GM12878 (cell line): ENCODE results near the gene TAF6. TPM values are rescaled to one million over a fixed set of nuclear protein-coding genes. Genes with fewer than 3 reads are reported as not detected.

Experiments
- ATAC-seq: fragments of 200-7000 bp; cut with Tn5 transposase; 3 replicates; pipeline ENCODE4 v1.9.1; 2020; ENCODE audit warnings: mild to moderate bottlenecking, moderate library complexity
- BruUV-seq: library from RNA; stranded (reverse); fragments of 400-500 nt; replicated peaks from 2 replicates; lab custom pipeline; 2021; lab: Mats Ljungman, UMichigan
- CTCF ChIA-PET: fragments of 300-600 bp; sonication (Branson Sonifier 250); formaldehyde crosslinking; extraction: SDS; loops from one replicate; lab custom pipeline; 2021; ENCODE audit warnings: inconsistent platforms; lab: Yijun Ruan, JAX
- POLR2A ChIA-PET: fragments of 350-600 bp; formaldehyde crosslinking; extraction: SDS; loops from one replicate; lab custom pipeline; 2021; ENCODE audit warnings: inconsistent platforms; lab: Charles Lee
- RAD21 ChIA-PET: fragments of 300-600 bp; sonication (Branson Sonifier 250); formaldehyde crosslinking; loops from one replicate; lab custom pipeline; 2023; ENCODE audit warnings: antibody characterized with exemption; ENCODE audit not compliant: unreplicated experiment; lab: Charles Lee
- SMC1A ChIA-PET: fragments of 300-600 bp; sonication (Branson Sonifier 250); formaldehyde crosslinking; loops from one replicate; lab custom pipeline; 2023; ENCODE audit not compliant: unreplicated experiment, uncharacterized antibody; lab: Charles Lee
- DNase-seq: peaks from one replicate; pipeline ENCODE4 v3.0.0-alpha.2; 2011; ENCODE audit warnings: low read depth, low spot score
- FAIRE-seq: peaks from 3 replicates; lab custom pipeline; 2011; peaks lifted over from hg19 to GRCh38; lab: Jason Lieb, UNC
- H2AFZ ChIP-seq: 2 replicates; pipeline ENCODE4 v1.6.0; 2011; ENCODE audit warnings: low read depth, low read length, control low read depth; ENCODE audit not compliant: control insufficient read depth
- H3K27ac ChIP-seq: 2 replicates; pipeline ENCODE4 v1.5.1; 2011; ENCODE audit warnings: control low read depth; ENCODE audit not compliant: control insufficient read depth, insufficient read depth
- H3K27me3 ChIP-seq, 2 experiments: replicated peaks in 1 of 2; 2 replicates each; pipeline versions ENCODE4 v1.6.0 to v1.6.1; 2011; ENCODE audit warnings: low read length in 1 of 2; ENCODE audit not compliant: control insufficient read depth in 2 of 2, insufficient read depth in 2 of 2
- H3K36me3 ChIP-seq, 2 experiments: 2 replicates each; pipeline ENCODE4 v1.5.1; 2011; ENCODE audit warnings: low read length in 1 of 2; ENCODE audit not compliant: control insufficient read depth in 2 of 2, insufficient read depth in 2 of 2
- H3K4me1 ChIP-seq: 2 replicates; pipeline ENCODE4 v1.6.1; 2011; ENCODE audit warnings: mild to moderate bottlenecking, low read length, moderate library complexity, mixed read lengths; ENCODE audit not compliant: control insufficient read depth, insufficient read depth
- H3K4me2 ChIP-seq: 2 replicates; pipeline ENCODE4 v1.6.0; 2011; ENCODE audit warnings: control low read depth; ENCODE audit not compliant: control insufficient read depth, insufficient read depth
- H3K4me3 ChIP-seq: fragments of 200-600 bp; sonication (generic); 2 replicates; pipeline ENCODE4 v1.5.1; 2016
- H3K79me2 ChIP-seq: 2 replicates; pipeline ENCODE4 v1.6.0; 2011; ENCODE audit warnings: low read length; ENCODE audit not compliant: control insufficient read depth, insufficient read depth
- H3K9ac ChIP-seq: 2 replicates; pipeline ENCODE4 v1.8.0; 2011; ENCODE audit warnings: low read length, control low read depth, mixed read lengths; ENCODE audit not compliant: control insufficient read depth, insufficient read depth
- H3K9me3 ChIP-seq: replicated peaks from 3 replicates; pipeline ENCODE4 v1.5.1; 2011; ENCODE audit warnings: mild to moderate bottlenecking, low read length; ENCODE audit not compliant: control insufficient read depth, insufficient read depth
- H4K20me1 ChIP-seq: 2 replicates; pipeline ENCODE4 v1.6.0; 2011; ENCODE audit not compliant: control insufficient read depth, insufficient read depth
- BCL11A ChIP-seq: IDR thresholded peaks from 2 replicates; pipeline ENCODE4 v1.6.1; 2011; ENCODE audit warnings: low read depth, low read length
- E2F4 ChIP-seq: IDR thresholded peaks from 2 replicates; pipeline ENCODE4 v1.6.1; 2012; ENCODE audit warnings: low read depth, low read length, improper control_type of control experiment
- FOS ChIP-seq: IDR thresholded peaks from 3 replicates; pipeline ENCODE4 v1.6.1; 2011; ENCODE audit warnings: borderline replicate concordance; ENCODE audit not compliant: insufficient read length; ENCODE audit errors: extremely low read depth
- HDAC6 ChIP-seq: fragments of 200-600 bp; sonication (generic); IDR thresholded peaks from one replicate; pipeline ENCODE4 v1.8.0; 2017; ENCODE audit warnings: antibody characterized with exemption; ENCODE audit not compliant: unreplicated experiment
- ZBTB4 ChIP-seq: fragments of 450-650 bp; formaldehyde crosslinking; IDR thresholded peaks from 2 replicates; pipeline ENCODE4 v1.4.0; 2022; ENCODE audit warnings: mild to moderate bottlenecking, moderate library complexity
- ZNF687 ChIP-seq: fragments of 450-650 bp; IDR thresholded peaks from 2 replicates; pipeline ENCODE4 v1.6.1; 2017; ENCODE audit warnings: mild to moderate bottlenecking, moderate library complexity
- WGBS: methylation state at CpG from one replicate; pipeline ENCODE4 v1.1.6; 2016; ENCODE audit warnings: low lambda C conversion rate; ENCODE audit not compliant: insufficient replicate concordance, insufficient coverage; ENCODE audit errors: missing lambda C conversion rate; 5-methylcytosine and 5-hydroxymethylcytosine counted together
- in situ Hi-C: fragments of 300-500 bp; cut with MboI; formaldehyde crosslinking; loops from 9 replicates; pipeline ENCODE4 v1.14.3; 2018; ENCODE audit warnings: mixed read lengths
- intact Hi-C: fragments of 100-400 bp; cut with micrococcal nuclease; formaldehyde crosslinking; loops from one replicate; pipeline ENCODE4 v1.14.2; 2022; ENCODE audit not compliant: unreplicated experiment
- polyA plus RNA-seq, 11 experiments: library from polyadenylated mRNA; depleted of rRNA in 4 of 11; unstranded in 6 of 11; stranded (reverse) in 5 of 11; fragments of >200 nt; fragmentation: Nextera tagmentation in 4 of 11; fragmentation: Illumina TruSeq in 1 of 11; extraction: Ambion mirVana in 4 of 11; extraction: Trizol in 1 of 11; gene quantifications; 1 replicate in 1 of 11; 2 replicates in 10 of 11; pipeline versions ENCODE4 v1.2.1 to v1.2.3, GENCODE V29; 2011 to 2016; ENCODE audit warnings: inconsistent platforms in 2 of 11, missing spikeins in 2 of 11, low read depth in 1 of 11
- total RNA-seq, 4 experiments: library from RNA; depleted of rRNA in 3 of 4; stranded (reverse); fragments of >200 nt in 3 of 4; fragmentation: Illumina TruSeq in 1 of 4; extraction: Trizol in 1 of 4; gene quantifications; 2 replicates each; pipeline versions ENCODE4 v1.2.1 to v1.2.3, GENCODE V29; 2013 to 2021

The TAF6 gene
- total and polyA plus RNA-seq, 10 of the 15 experiments (the other 5 are each of a cell fraction or from before 2014, with no cell fraction given): 0.27 to 42.6 (median 17.0) TPM

GRCh38 chr7:100087055-100087750 is 32.0 kb downstream of the TAF6 start:
- Histone ChIP-seq H2AFZ (no peak overlapping the region), H3K27ac (no peak overlapping the region), H3K9ac (no peak overlapping the region), H3K4me2 (no peak overlapping the region), H3K9me3 (no peaks in the 10 kb centered on the region), H3K79me2 (peaks cover 10% of the 10 kb centered on the region), H3K4me1 (peaks cover 11% of the 10 kb centered on the region), H3K4me3 (no peak overlapping the region), H3K36me3 (peaks cover under 1 to 17% of the 10 kb centered on the region in 2 experiments), H4K20me1 (no peaks in the 10 kb centered on the region), H3K27me3 (no peaks in the 10 kb centered on the region)
- ChIA-PET CTCF (interaction anchor here (0.6 to 1.3 kb wide), 3 partner anchors 39 to 343 kb away, joined by 3 read pairs; partner anchors contain the start of gene MEPCE), SMC1A (no interaction called here), RAD21 (interaction anchor here (1.0 kb wide), 1 partner anchor 14 kb away, joined by 7 read pairs; the partner anchor contains the start of genes AP4M1 and MCM7), POLR2A (interaction anchor here (0.6 to 0.9 kb wide), 2 partner anchors 55 to 62 kb away, joined by 3 read pairs; no protein-coding TSS in a partner anchor)
- in situ Hi-C loops: no loop called here
- no TSS peak for BruUV-seq
- 82% methylated on average over 10 of the region's 10 CpGs for WGBS
- ATAC-seq: no peak
- FAIRE-seq: no peak
- no peak for DNase-seq
- no peak for TF ChIP-seq FOS
- intact Hi-C loops: loop anchor here (10.0 kb wide), 1 partner anchor 172 kb away; the partner anchor contains the start of gene TRIM4

DNA sequence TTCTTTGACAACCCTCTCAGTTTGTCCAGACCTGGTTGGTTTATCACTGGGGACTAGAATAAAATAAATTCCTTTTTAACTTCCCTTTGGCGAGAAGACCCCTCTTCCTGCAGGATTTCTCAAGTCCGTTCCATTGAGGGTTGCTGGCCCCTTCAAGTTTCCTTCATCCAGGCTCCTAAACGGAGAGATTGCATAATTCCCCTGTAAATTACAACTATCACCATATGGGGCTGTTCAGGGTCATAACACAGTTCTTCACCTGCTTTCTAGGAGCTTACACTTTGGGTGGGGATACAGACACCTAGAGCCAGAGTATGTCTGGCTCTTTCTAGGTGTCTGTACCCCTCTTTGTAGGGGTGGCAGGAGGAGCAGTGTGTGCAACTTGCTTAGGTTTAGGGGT is 33.6 kb downstream of the TAF6 start:
- Histone ChIP-seq H2AFZ (no peak overlapping the region), H3K4me1 (peaks cover 11% of the 10 kb centered on the region), H3K79me2 (peaks cover 24% of the 10 kb centered on the region), H3K9me3 (no peaks in the 10 kb centered on the region), H3K4me2 (no peak overlapping the region), H3K27me3 (no peaks in the 10 kb centered on the region), H3K27ac (no peak overlapping the region), H4K20me1 (no peaks in the 10 kb centered on the region), H3K4me3 (no peak overlapping the region), H3K36me3 (peaks cover 0 to under 1% of the 10 kb centered on the region in 2 experiments; a peak in 2 of 4 replicates), H3K9ac (no peak overlapping the region)
- ATAC-seq (no peak), DNase-seq (no peak), FAIRE-seq (no peak)
- in situ Hi-C loops: no loop called here
- SMC1A ChIA-PET: no interaction called here
- CTCF ChIA-PET: interaction anchor here (0.7 kb wide), 2 partner anchors 11 to 93 kb away, joined by 3 read pairs; no protein-coding TSS in a partner anchor
- POLR2A ChIA-PET: interaction anchor here (0.5 to 0.9 kb wide), 3 partner anchors 15 to 46 kb away, joined by 3 to 5 read pairs (median 3); partner anchors contain the start of gene MCM7
- RAD21 ChIA-PET: no interaction called here
- intact Hi-C loops: loop anchor here (10.0 kb wide), 1 partner anchor 171 kb away; the partner anchor contains the start of gene TRIM4
- WGBS: 56% methylated on average over 3 of the region's 3 CpGs
- BruUV-seq: no TSS peak
- TF ChIP-seq ZBTB4 (CRISPR knock-in tag): no peak
- TF ChIP-seq HDAC6: no peak
- TF ChIP-seq E2F4: no peak
- no peak for TF ChIP-seq BCL11A
- no peak for TF ChIP-seq ZNF687
